Lower leg skin (tissue), 3 donors: ENCODE results near the gene ABCF3.

Experiments used
- CTCF ChIP-seq, 3 donors: fragments of 450-650 bp; IDR thresholded peaks; one replicate each; pipeline ENCODE4 v1.5.1; 2016; ENCODE audit warnings: antibody characterized with exemption in 3 of 3, mild to moderate bottlenecking in 3 of 3, moderate library complexity in 2 of 3
- POLR2A ChIP-seq, 2 donors: fragments of 450-650 bp; IDR thresholded peaks; one replicate each; pipeline ENCODE4 v1.6.1; 2016 to 2017; ENCODE audit warnings: antibody characterized with exemption in 2 of 2, mild to moderate bottlenecking in 1 of 2, moderate library complexity in 1 of 2

DNA sequence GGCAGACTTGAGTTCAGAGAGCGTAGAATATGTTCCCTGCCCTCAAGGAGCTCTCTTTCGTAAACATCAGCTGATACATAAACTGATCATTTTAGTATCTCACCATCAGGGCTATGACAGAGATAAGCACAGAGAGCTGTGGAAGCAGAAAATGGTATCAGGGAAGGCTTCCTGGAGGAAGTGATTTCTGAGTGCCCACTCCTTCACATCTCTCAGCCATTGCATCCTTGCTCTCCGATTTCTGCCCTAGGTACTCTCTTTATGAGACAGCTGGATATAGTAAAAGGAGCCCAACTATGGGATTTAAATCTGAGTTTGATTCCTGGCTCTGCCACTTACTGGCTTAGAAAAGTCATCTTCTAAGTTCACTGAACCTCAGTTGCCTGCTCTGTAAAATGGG, 20.5 kb upstream of the ABCF3 start:
- TF ChIP-seq POLR2A (IDR thresholded peaks at IDR 0.05) (no peak), CTCF (IDR thresholded peaks at IDR 0.05) (no peak)
